Stimulated activated naive CD4-positive, alpha-beta T cell treated with Interleukin-2 at 50 U/mL for 16 hours (primary cell): ENCODE measurements around the gene THSD7B.
"Not testable (repeated sequence)": the region's sequence is repeated elsewhere in the genome, so short reads cannot be mapped to it uniquely, and the experiment has no call there.

ENCODE experiments used
- DNase-seq: peaks from one replicate; lab custom pipeline; 2025; lab: John Stamatoyannopoulos, UW

THSD7B gene

DNA sequence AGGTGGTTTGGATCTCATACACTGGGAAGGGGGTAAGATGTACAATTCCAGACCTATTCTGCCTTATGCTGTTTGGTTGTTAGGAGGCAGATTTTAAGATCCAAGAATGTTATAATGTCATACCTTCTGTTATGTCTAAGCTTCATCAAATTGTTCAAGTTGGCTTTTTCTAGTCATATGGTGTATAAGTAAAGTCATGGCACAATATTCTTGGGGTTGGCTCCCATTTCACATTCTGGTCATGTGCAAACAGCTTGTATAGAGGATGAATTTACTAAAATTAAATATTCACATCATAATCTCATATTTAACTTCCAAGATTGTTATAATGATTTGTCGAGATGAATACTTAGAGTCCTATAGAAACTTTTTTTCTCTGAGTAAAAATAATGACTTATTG lies 774.0 kb downstream of the THSD7B start:
- no peak for DNase-seq

- no peak for DNase-seq
Observed at GRCh38 chr2:137547842-137548241, 782.5 kb downstream of the THSD7B start.

- no peak for DNase-seq
Observed at GRCh38 chr2:137566387-137566786, 801.0 kb downstream of the THSD7B start.

DNA sequence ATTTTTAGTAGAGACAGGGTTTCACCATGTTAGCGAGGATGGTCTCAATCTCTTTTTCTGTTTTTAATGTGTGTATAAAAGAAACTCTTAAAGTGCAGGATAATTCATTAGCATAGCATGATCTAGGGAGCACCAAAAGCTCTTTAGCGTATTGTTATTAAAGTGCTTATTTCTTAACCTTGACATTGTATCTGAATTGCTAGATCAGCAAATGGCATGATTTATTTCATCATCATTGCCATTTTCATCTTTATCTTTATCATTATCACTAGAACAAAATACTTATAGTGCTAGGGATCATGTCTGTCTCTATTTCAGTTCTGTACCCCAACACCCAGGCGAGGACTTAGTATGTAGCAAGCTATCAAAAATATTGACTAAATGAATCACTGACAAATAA lies 805.1 kb downstream of the THSD7B start:
- no peak for DNase-seq

- not testable (repeated sequence) for DNase-seq
Observed at GRCh38 chr2:137587834-137588233, 822.5 kb downstream of the THSD7B start.

- not testable (repeated sequence) for DNase-seq
Observed at GRCh38 chr2:137588578-137588977, 823.2 kb downstream of the THSD7B start.

- DNase-seq: no peak
Observed at GRCh38 chr2:137590102-137590501, 824.8 kb downstream of the THSD7B start.

GRCh38 chr2:137607722-137608318 lies 842.5 kb downstream of the THSD7B start:
- no peak for DNase-seq

DNA sequence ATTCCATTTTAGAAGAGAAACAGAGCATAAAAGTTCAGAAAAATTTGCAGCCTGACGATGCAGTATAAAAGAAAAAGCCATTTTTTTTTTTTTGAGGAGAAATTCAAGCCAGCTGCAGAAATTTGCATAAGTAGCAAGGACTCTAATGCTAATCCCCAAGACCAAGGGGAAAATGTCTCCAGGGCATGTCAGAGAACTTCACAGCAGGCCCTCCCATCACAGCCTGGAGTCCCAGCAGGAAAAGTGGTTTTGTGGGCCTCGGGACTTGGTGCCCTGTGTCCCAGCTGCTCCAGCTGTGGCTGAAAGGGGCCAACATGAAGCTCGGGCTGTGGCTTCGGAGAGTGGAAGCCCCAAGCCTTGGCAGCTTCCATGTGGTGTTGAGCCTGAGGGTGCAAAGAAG lies 873.6 kb downstream of the THSD7B start:
- DNase-seq: no peak

DNA sequence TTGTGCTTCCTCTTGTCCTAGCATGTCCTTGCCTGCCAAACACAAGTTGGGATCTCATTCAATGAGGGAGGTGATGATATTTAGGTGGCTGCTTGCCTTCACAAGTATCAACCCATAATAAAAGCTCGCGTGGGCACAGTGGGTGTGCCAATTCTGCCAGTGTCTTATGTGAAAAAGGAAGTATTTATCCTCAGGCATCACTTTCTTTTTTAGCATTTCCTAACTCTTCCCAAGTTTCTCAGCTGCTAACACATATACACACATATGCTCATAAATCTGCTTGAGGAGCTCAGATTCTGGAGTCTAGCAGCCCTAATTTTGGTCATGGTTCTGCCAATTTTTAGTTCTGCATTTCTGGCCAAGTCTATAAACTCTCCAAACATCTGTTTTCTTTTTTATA lies 879.4 kb downstream of the THSD7B start:
- DNase-seq: no peak

- no peak for DNase-seq
Observed at GRCh38 chr2:137654046-137654445, 888.7 kb downstream of the THSD7B start.

DNA sequence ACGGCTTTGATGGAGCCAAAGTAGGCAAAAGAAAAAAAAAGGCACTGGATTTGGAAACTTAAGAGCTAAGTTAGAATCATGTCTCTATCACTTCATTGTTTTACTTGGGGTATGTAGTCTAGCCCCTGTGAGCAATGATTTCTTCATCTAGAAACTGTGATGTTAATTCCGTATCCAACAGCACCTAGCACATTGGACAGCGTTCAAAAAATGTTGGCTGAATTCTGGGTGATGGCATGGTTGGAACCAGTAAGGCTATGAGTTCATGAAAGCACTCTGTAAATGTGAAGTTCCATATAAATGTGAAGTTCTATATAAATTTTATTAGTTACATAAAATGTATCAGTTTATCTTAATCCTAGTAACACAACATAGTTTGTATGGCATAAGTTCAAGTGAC lies 890.5 kb downstream of the THSD7B start:
- no peak for DNase-seq

DNA sequence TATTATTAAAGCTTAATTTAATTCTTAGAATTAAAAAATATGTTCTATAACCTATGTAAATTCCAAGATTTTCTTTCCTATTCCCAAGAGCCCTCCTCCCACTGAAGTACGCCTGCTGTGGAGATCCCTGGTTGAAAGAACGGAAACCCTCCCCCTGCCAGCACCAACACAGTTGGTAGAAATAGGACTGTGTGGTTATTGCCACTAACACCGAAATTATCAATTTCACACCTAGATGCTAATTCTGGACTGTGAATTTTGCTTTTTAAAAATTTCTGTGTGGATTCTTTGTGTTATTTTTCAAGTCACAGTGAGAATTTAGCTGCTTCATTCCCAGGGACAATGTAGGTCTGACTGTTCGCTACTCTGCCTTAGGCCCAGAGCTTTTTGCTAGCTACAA lies 893.1 kb downstream of the THSD7B start:
- DNase-seq: no peak

GRCh38 chr2:137659616-137660015 lies 894.3 kb downstream of the THSD7B start:
- DNase-seq: no peak

GRCh38 chr2:137670111-137670510 lies 904.8 kb downstream of the THSD7B start:
- DNase-seq: no peak

GRCh38 chr2:137672989-137673552 lies 907.7 kb downstream of the THSD7B start:
- DNase-seq: no peak

- DNase-seq: no peak
Observed at GRCh38 chr2:137674991-137675390, 909.6 kb downstream of the THSD7B start.

GRCh38 chr2:137675584-137676327 lies 910.4 kb downstream of the THSD7B start:
- no peak for DNase-seq

DNA sequence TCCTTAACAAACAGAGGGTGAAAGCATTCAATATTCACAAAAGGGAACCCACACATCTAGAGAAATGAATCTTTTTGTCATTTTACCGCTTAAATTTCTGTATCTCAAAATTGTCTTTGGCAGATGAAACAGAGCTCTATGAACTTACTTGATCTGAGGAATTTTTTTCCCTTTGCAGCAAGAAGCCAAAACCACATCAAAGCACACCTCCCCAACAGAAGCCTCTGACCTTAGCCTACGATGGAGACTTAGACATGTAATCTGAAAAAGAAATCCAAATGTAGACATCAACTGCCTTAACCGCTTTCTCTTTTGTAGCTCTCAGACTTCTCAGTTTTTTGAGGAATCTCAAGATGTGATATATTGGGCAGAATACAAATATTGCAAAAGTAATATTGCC lies 911.0 kb downstream of the THSD7B start:
- DNase-seq: no peak

- no peak for DNase-seq
Observed at GRCh38 chr2:137677466-137677865, 912.1 kb downstream of the THSD7B start.

- no peak for DNase-seq
Observed at GRCh38 chr2:137689549-137689948, 924.2 kb downstream of the THSD7B start.

DNA sequence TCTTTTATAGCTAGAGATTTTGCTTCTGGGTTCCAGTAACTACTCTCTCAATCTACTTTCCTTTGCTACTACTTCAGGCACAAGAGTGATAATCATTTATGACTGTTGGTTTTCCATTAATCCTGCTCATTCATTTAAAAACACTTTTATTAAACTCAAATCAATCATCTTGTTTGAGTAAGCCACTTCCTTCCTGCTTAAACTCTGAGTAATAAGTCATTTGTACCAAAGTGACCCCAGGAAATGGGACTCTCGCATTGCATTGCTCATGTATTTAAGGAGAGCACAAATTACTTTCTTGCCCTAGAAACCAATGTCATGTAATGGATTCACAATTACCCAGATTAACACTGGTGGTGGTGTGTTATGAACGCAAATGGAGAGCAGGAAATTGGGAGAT lies 928.2 kb downstream of the THSD7B start:
- DNase-seq: no peak

DNA sequence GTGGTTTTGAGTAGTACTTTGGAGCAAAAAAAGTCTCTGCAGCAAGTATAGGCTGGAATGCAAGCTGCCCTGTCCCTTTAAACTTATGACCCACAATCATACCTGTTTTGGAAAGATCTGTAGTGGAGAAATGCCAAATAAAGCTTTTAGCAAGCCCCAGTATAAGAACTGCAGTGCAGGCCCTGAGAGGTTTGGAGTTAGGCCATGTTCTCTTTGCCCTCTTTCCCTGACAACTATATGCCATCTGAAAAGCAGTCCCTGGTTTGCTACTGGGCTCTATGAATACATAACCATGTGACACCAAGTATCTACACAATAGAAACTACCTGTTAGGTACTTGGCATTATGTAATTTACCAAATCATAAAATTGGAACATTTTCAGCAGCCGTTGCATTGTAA lies 931.6 kb downstream of the THSD7B start:
- DNase-seq: no peak

DNA sequence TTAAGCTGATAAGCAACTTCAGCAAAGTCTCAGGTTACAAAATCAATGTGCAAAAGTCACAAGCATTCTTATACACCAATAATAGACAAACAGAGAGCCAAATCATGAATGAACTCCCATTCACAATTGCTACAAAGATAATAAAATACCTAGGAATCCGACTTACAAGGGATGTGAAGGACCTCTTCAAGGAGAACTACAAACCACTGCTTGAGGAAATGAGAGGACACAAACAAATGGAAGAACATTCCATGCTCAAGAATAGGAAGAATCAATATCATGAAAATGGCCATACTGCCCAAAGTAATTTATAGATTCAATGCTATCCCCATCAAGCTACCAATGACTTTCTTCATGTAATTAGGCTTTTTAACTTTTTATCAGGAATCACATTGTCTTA lies 934.9 kb downstream of the THSD7B start:
- not testable (repeated sequence) for DNase-seq
